GM18951 (cell line): ENCODE results near the gene DIP2C.

Experiments
- POLR2A ChIP-seq: IDR thresholded peaks from 4 replicates; pipeline ENCODE4 v1.6.1; 2011; ENCODE audit warnings: mild to moderate bottlenecking; ENCODE audit not compliant: insufficient read length, insufficient read depth; ENCODE audit errors: extremely low read depth
- in situ Hi-C: fragments of 300-500 bp; cut with MboI; formaldehyde crosslinking; loops from one replicate; pipeline ENCODE4 v1.12.0; 2022; ENCODE audit warnings: low sequenced_read_pairs, mixed read lengths, inconsistent platforms; ENCODE audit not compliant: unreplicated experiment

Gene DIP2C

DNA sequence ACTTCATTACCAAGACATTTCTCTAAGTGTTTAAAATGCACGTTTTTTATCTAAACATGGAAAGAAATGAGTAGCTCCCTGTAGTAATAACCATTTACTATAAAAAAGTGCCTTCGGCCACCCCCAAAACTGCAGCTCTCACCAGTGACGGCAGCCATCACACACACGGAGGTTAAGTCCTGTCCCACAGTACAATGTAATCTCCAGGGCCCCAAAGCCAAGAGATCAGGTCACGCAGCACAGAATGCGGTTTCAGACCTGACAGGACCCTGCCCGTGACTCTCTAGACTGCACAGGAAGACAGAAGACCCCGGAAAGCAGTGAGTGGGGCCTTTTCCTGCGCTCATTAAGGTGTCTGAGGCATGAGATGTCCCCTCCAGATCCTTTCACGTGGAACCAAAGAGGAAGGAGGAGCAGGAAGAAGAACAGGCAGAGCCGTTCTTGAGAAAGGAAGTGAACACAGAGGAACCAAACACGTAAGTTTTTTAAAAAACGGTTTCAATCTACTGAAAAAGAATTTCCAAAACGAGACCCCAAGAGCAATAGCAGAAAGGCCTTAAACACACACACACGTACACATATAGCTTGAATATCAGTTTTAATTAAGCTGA lies 428.5 kb downstream of the DIP2C start:
- in situ Hi-C loops: no loop called here
- no peak for TF ChIP-seq POLR2A

GRCh38 chr10:251982-252582 lies 437.4 kb downstream of the DIP2C start:
- in situ Hi-C loops: no loop called here
- TF ChIP-seq POLR2A: no peak

DNA sequence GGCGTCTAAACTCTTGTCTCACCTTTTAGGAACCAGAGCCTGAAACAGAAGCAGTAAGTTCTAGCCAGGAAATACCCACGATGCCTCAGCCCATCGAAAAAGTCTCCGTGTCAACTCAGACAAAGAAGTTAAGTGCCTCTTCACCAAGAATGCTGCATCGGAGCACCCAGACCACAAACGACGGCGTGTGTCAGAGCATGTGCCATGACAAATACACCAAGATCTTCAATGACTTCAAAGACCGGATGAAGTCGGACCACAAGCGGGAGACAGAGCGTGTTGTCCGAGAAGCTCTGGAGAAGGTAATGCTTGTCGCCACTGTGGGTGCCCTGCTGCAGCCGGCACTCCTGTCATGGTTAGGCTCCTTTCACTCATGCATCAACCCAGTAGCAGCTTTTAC lies 441.2 kb downstream of the DIP2C start:
- TF ChIP-seq POLR2A: no peak
- in situ Hi-C loops: no loop called here

DNA sequence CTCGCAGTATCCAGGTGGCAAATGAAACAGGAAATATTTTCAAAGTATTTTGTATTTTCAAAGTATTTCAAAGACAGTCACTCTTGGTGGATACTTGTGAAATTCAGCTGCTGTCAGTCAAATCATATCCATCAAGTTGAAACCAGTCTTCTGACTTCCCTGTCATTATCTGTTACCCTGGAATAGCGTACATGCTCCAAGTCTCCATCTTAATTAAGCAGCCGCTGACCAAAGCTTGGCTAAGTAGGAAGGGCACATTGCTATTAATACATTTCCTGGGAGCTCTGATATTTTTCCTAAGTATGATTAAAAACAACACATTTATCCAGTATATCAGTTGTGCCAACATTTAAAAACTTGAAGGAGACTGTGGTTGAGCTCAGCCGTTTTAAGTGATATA lies 442.0 kb downstream of the DIP2C start:
- no peak for TF ChIP-seq POLR2A
- in situ Hi-C loops: no loop called here

DNA sequence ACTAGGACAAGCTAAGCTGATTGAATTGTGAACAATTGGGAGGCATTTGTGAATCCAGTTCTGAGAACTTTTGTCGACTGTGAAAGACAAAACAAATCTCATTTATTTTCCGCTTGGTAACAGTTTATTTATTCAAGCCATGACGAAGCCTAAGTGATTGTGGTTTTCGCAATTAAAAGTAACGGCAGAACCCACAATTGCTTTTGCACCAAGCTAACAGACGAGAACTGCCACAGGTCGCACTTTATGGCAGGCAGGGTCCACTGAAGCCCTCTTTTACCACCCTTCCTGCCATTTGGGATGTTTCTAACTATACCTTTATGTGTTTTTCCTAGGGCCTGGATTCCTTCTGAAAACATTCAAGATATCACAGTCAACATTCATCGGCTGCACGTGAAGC lies 443.0 kb downstream of the DIP2C start:
- no peak for TF ChIP-seq POLR2A
- in situ Hi-C loops: no loop called here

GRCh38 chr10:244227-244626 lies 445.2 kb downstream of the DIP2C start:
- TF ChIP-seq POLR2A: no peak
- in situ Hi-C loops: no loop called here

DNA sequence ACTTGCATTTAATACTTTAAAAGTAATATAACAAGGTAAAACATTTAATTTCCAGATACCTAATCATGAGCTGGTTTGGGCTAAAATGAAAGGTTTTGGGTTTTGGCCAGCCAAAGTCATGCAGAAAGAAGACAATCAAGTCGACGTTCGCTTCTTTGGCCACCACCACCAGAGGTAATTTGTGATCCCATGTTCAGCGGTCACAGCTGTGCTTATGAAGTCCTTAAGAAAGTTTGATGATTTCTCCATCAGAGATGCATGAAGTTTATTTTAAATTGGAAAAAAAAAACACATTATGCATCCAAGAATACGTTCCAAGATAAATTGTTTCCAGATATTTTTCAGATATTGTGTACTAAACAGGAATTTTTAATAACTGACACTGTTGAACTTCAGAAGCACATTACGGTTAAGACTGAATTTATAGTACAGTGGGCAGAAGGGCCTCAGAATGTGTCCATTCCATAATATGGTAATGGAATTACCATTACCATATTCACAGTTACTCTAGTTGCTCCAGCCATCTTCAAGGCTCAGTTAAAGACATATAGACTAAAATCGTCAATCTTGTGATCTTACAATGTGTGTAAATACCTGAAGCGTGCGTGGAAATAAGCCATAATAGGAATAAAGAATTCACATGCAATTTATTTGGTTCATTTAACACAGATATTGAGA lies 447.4 kb downstream of the DIP2C start:
- in situ Hi-C loops: no loop called here
- TF ChIP-seq POLR2A: no peak

- in situ Hi-C loops: no loop called here
- no peak for TF ChIP-seq POLR2A
Observed at GRCh38 chr10:241451-241850, 448.0 kb downstream of the DIP2C start.

DNA sequence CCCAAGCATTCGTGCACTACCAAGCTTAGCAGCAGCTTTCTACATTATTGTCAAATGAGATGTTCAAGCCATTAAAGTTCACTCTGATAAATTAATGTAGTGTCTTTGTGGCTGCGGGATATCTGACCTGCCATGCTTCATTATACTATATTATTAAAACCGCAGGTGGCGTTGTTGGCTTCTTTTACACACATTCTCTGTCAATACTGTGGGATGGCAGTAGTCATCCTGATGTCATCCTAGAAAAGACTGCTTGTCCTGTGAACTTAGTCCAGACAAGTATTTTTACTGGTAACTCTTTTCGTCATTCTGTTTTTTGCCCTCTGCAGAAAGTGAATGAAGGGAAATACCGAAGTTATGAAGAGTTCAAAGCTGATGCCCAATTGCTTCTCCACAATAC lies 450.4 kb downstream of the DIP2C start:
- in situ Hi-C loops: no loop called here

GRCh38 chr10:235915-236314 lies 453.6 kb downstream of the DIP2C start:
- TF ChIP-seq POLR2A: no peak
- in situ Hi-C loops: no loop called here

More for the DNA sequence above, 450.4 kb downstream of the DIP2C start:
- no peak for TF ChIP-seq POLR2A

DNA sequence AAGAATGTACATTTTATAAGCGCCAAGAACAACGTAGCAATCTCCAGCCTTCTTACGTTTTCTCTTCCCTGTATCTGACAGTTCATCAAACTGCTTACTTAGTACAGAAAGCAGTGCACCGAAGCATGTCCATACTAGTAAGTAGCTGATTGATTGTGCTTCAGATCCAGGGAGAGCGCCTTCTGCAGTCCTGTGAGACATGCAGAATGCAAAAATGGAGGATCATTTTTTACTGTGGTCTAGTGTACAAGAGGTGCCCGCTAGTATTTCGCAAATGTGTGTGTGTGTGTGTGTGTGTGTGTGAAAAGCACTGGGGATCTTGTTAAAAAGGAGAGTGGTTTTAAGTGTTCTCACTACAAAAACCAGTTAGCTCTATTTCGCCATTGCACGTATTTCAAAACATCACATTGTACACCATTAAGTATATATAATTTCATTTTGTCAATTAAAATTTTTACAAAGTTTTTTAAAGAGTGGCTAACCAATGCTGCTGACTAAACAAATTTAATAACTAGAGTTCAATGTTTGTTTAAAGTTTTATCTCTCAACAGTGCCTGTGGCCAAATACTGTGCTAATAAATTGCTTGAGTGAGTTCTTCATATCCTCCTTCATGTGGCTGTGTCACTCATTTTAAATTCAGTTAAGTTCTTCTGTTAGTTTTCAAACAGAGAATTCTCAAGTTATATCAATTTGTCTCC lies 454.6 kb downstream of the DIP2C start:
- TF ChIP-seq POLR2A: no peak
- in situ Hi-C loops: no loop called here

DNA sequence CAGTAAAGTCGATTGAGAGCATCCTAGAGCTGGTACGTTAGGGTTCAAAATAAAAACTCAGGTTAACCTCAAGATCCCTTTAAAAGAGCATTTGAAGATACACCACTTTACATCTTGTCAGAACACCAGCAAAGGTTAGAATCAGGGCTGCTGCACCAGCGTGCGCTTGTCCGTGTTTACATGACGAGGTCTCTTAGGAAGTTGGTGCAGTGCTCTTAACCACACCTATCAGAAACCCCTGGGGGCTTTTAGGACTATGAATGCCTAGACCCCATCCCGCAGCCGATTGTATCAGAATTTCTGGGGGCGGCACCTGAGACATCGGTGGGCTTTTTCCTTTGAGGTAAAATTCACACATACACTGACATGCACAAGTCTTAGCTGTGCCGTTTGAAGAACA lies 456.6 kb downstream of the DIP2C start:
- TF ChIP-seq POLR2A: no peak
- in situ Hi-C loops: no loop called here

DNA sequence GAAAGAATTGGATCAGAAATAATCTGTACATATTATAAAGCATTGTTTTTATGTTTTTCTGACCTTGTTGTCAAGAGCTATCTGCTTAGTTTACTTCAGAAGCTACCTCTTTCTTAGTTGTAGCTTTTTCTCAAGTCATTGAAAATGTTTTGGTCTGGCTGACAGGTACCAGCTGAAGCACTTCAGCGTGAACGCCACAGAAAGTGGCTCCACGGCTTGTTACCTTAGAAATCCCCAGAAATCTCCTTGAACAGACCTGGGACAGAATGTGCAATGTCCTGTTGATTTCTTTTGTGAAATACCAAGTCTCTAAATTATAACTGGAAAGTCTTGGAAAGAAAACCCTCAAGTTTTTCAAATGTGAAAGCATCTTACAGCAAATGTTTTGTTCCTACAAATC lies 457.4 kb downstream of the DIP2C start:
- TF ChIP-seq POLR2A: no peak
- in situ Hi-C loops: no loop called here

DNA sequence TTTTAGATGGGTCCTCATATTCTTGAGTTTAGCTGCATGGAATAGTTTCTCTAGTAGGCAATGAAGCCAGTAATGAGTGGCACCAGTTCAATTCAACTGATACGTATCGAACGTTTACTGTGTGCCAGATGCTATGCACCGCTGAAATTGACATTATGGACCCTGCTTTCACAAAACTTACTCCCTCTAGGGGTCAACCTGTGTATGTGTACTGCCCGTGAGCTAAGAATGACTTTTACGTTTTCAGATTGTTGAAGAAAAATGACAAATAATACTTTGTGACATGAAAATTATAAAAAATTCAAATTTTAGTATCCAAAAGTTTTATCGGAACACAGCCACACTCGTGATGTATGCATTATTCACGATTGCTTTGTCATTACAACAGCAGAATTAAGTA lies 458.7 kb downstream of the DIP2C start:
- no peak for TF ChIP-seq POLR2A
- in situ Hi-C loops: no loop called here

- TF ChIP-seq POLR2A: no peak
- in situ Hi-C loops: no loop called here
Observed at GRCh38 chr10:228366-228765, 461.1 kb downstream of the DIP2C start.
